HL-60 (cell line): ENCODE data around the gene VN1R4.
"Not testable (repeated sequence)": the region's sequence is repeated elsewhere in the genome, so short reads cannot be mapped to it uniquely, and the experiment has no call there.

Source experiments
- DNase-seq, 2 experiments: peaks; one replicate each; pipeline ENCODE4 v3.0.0-alpha.2; 2010 to 2020; ENCODE audit warnings: low read depth in 1 of 2, low spot score in 1 of 2
- H3K27ac ChIP-seq: fragments of 250-450 bp; sonication (Bioruptor Pico); replicated peaks from 2 replicates; pipeline ENCODE4 v1.5.1; 2020; ENCODE audit warnings: mild to moderate bottlenecking, moderate library complexity
- H3K27me3 ChIP-seq: fragments of 250-450 bp; sonication (Bioruptor Pico); 2 replicates; pipeline ENCODE4 v1.5.1; 2021; ENCODE audit warnings: mild to moderate bottlenecking, moderate library complexity; ENCODE audit not compliant: insufficient read depth, poor library complexity, severe bottlenecking
- H3K4me3 ChIP-seq: replicated peaks from 2 replicates; pipeline ENCODE4 v1.5.1; 2011; ENCODE audit warnings: mild to moderate bottlenecking, control low read depth, low read length; ENCODE audit not compliant: insufficient read depth
- GABPA ChIP-seq: IDR thresholded peaks from 2 replicates; pipeline ENCODE4 v1.6.1; 2012; ENCODE audit warnings: low read depth
- POLR2AphosphoS5 ChIP-seq: IDR thresholded peaks from 2 replicates; pipeline ENCODE4 v1.6.1; 2012; ENCODE audit warnings: low read depth
- SPI1 ChIP-seq: IDR thresholded peaks from 2 replicates; pipeline ENCODE4 v1.6.1; 2012; ENCODE audit warnings: low read depth, mild to moderate bottlenecking, borderline replicate concordance
- TF ChIP-seq, protein P1 (sequence below): IDR thresholded peaks from 2 replicates; pipeline ENCODE4 v1.6.1; 2012; ENCODE audit warnings: low read depth; ENCODE audit not compliant: insufficient replicate concordance
- TF ChIP-seq, protein P2 (sequence below): IDR thresholded peaks from one replicate; pipeline ENCODE4 v1.5.1; 2011; ENCODE audit warnings: low read length, control low read depth, inconsistent platforms; ENCODE audit not compliant: insufficient read depth

Gene VN1R4

DNA sequence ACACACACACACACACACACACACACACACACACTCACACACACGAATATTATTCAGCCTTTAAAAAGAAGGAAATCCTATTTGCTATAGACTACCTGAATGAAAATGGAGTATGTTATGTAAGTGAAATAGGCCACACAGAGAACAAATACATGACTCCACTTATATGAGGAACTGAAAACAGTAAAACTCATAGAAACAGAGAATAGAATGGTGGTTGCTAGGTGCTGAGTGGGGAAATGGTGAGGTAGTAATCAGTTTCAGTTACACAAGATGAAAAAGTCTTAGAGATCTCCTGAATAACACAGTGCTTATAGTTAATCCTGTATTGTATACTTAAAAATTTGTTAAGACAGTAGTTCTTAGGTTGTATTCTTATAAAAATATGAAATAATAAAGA, 21.0 kb downstream of the VN1R4 start:
- DNase-seq, result no peak
- no peaks in the 10 kb centered on the region for H3K27me3 ChIP-seq
- no peak for TF ChIP-seq GABPA
- TF ChIP-seq SPI1, result no peak
- no peak for TF ChIP-seq POLR2AphosphoS5
- H3K4me3 ChIP-seq, result no peak overlapping the region
- no peak overlapping the region for H3K27ac ChIP-seq

DNA sequence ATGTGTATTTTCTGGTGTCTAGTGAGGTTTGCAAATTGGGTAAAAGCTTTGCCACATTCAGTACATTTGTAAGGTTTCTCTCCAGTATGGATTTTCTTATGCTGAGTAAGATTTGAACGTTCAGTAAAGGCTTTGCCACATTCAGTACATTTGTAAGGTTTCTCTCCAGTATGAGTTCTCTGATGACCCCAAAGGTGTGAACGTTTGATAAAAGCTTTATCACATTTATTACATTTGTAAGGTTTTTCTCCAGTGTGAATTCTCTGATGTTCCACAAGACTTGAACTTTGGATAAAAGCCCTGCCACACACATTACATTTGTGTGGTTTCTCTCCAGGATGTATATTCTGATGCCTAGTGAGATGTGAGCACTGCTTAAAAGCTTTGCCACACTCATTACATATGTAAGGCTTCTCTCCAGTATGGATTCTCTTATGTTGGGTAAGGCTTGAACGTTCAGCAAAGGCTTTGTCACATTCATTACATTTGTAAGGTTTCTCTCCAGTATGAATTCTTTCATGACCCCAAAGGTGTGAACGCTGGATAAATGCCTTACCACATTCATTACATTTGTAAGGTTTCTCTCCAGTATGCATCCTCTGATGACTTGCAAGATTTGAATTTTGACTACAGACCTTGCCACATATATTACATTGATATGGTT, 30.3 kb downstream of the VN1R4 start:
- H3K27ac ChIP-seq, result no peak overlapping the region
- no peak overlapping the region for H3K4me3 ChIP-seq
- no peaks in the 10 kb centered on the region for H3K27me3 ChIP-seq
- TF ChIP-seq SPI1 (no peak), GABPA (no peak), POLR2AphosphoS5 (no peak)
- TF ChIP-seq, protein P1, sequence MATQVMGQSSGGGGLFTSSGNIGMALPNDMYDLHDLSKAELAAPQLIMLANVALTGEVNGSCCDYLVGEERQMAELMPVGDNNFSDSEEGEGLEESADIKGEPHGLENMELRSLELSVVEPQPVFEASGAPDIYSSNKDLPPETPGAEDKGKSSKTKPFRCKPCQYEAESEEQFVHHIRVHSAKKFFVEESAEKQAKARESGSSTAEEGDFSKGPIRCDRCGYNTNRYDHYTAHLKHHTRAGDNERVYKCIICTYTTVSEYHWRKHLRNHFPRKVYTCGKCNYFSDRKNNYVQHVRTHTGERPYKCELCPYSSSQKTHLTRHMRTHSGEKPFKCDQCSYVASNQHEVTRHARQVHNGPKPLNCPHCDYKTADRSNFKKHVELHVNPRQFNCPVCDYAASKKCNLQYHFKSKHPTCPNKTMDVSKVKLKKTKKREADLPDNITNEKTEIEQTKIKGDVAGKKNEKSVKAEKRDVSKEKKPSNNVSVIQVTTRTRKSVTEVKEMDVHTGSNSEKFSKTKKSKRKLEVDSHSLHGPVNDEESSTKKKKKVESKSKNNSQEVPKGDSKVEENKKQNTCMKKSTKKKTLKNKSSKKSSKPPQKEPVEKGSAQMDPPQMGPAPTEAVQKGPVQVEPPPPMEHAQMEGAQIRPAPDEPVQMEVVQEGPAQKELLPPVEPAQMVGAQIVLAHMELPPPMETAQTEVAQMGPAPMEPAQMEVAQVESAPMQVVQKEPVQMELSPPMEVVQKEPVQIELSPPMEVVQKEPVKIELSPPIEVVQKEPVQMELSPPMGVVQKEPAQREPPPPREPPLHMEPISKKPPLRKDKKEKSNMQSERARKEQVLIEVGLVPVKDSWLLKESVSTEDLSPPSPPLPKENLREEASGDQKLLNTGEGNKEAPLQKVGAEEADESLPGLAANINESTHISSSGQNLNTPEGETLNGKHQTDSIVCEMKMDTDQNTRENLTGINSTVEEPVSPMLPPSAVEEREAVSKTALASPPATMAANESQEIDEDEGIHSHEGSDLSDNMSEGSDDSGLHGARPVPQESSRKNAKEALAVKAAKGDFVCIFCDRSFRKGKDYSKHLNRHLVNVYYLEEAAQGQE, result no peak
- TF ChIP-seq, protein P2, sequence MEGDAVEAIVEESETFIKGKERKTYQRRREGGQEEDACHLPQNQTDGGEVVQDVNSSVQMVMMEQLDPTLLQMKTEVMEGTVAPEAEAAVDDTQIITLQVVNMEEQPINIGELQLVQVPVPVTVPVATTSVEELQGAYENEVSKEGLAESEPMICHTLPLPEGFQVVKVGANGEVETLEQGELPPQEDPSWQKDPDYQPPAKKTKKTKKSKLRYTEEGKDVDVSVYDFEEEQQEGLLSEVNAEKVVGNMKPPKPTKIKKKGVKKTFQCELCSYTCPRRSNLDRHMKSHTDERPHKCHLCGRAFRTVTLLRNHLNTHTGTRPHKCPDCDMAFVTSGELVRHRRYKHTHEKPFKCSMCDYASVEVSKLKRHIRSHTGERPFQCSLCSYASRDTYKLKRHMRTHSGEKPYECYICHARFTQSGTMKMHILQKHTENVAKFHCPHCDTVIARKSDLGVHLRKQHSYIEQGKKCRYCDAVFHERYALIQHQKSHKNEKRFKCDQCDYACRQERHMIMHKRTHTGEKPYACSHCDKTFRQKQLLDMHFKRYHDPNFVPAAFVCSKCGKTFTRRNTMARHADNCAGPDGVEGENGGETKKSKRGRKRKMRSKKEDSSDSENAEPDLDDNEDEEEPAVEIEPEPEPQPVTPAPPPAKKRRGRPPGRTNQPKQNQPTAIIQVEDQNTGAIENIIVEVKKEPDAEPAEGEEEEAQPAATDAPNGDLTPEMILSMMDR, result no peak
- no peak for DNase-seq

DNA sequence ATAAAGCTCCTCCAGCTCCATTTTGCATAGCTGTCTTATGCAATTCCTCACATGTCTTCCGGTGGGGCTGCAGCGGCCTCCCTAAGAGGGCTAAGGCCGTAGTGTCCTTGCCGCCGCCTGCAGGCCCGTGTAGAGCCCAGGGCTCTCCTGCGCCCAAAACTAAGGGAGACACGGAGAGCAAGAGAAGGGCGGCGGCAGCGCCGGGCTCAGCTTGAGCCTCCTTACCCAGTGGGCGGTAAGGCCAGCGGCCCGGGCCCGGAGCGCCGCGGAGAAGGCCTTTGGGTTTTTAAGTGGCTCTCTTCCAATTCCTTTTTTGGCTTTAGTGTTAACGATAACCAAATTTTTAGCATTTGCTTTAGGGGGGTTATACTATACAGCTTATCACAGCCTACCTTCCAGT, 42.9 kb downstream of the VN1R4 start:
- H3K27ac ChIP-seq, result no peak overlapping the region
- no peaks in the 10 kb centered on the region for H3K27me3 ChIP-seq
- TF ChIP-seq GABPA (no peak), SPI1 (no peak), POLR2AphosphoS5 (no peak)
- TF ChIP-seq, protein P2, result no peak
- TF ChIP-seq, protein P1, result no peak
- DNase-seq, result no peak
- no peak overlapping the region for H3K4me3 ChIP-seq

DNA sequence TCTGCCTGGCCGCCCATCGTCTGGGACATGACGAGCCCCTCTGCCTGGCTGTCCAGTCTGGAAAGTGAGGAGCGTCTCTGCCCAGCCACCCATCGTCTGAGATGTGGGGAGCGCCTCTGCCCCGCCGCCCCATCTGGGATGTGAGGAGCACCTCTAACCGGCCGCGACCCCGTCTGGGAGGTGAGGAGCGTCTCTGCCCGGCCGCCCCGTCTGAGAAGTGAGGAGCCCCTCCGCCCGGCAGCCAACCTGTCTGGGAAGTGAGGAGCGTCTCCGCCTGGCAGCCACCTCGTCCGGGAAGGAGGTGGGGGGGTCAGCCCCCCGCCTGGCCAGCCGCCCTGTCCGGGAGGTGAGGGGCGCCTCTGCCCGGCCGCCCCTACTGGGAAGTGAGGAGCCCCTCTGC, 44.8 kb downstream of the VN1R4 start:
- not testable (repeated sequence) for H3K27me3 ChIP-seq, DNase-seq, H3K27ac ChIP-seq, H3K4me3 ChIP-seq
